IPS-18a (cell line): ENCODE results near the gene MAPK8IP2.
A peak's percentile ranks its signal among the peaks of the same experiment; 100 is the strongest.
"Not testable (repeated sequence)": the region's sequence is repeated elsewhere in the genome, so short reads cannot be mapped to it uniquely, and the experiment has no call there.

ENCODE experiments used
- H3K27ac ChIP-seq: one replicate; pipeline ENCODE4 v1.5.1; 2013; ENCODE audit warnings: low read length
- H3K27me3 ChIP-seq: one replicate; pipeline ENCODE4 v1.6.1; 2013; ENCODE audit warnings: mild to moderate bottlenecking, low read length; ENCODE audit not compliant: control insufficient read depth, insufficient read depth
- H3K36me3 ChIP-seq: one replicate; pipeline ENCODE4 v1.6.1; 2013; ENCODE audit warnings: low read depth, low read length; ENCODE audit not compliant: control insufficient read depth
- H3K4me1 ChIP-seq: one replicate; pipeline ENCODE4 v1.6.1; 2013; ENCODE audit warnings: low read depth, low read length; ENCODE audit not compliant: control insufficient read depth
- H3K4me3 ChIP-seq: one replicate; pipeline ENCODE4 v1.5.1; 2013; ENCODE audit warnings: low read length
- H3K9ac ChIP-seq: one replicate; pipeline ENCODE4 v1.6.1; 2013; ENCODE audit warnings: mild to moderate bottlenecking, low read length, moderate library complexity
- H3K9me3 ChIP-seq: one replicate; pipeline ENCODE4 v1.6.1; 2013; ENCODE audit warnings: low read depth, low read length; ENCODE audit not compliant: control insufficient read depth

MAPK8IP2 gene

GRCh38 chr22:50610041-50610451, 9.5 kb downstream of the MAPK8IP2 start:
- Histone ChIP-seq H3K36me3 (no peaks in the 10 kb centered on the region), H3K27ac (no peak overlapping the region), H3K9ac (no peak overlapping the region), H3K4me3 (no peak overlapping the region), H3K27me3 (peaks cover 8% of the 10 kb centered on the region), H3K4me1 (no peaks in the 10 kb centered on the region), H3K9me3 (no peaks in the 10 kb centered on the region)

DNA sequence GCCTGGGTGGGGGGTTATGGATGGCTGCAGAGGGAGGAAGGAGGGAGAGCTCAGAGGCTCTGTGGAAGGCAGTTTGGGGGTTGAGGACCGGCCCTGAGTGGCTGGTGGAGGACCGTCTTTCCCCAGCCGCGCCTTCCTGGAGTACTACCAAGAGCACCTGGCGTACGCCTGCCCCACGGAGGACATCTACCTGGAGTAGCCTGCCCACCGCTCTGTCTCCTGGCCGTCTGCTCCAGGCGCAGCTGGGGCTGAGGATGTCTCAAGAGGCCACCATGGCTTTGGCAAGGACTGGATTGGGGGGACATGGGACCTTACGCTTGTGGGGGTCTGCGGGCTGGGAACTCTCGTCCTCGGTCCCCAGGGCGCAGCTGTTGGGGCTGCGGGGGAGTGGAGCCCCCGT, 10.0 kb downstream of the MAPK8IP2 start:
- peaks cover 8% of the 10 kb centered on the region for H3K27me3 ChIP-seq

GRCh38 chr22:50611341-50612060, 10.9 kb downstream of the MAPK8IP2 start:
- Histone ChIP-seq H3K9ac (no peak overlapping the region), H3K36me3 (no peaks in the 10 kb centered on the region), H3K4me1 (no peaks in the 10 kb centered on the region), H3K27me3 (peaks cover 8% of the 10 kb centered on the region), H3K27ac (no peak overlapping the region), H3K4me3 (no peak overlapping the region), H3K9me3 (no peaks in the 10 kb centered on the region)

More for the DNA sequence above, 10.0 kb downstream of the MAPK8IP2 start:
- H3K4me3 ChIP-seq = no peak overlapping the region
- H3K4me1 ChIP-seq = no peaks in the 10 kb centered on the region
- no peak overlapping the region for H3K27ac ChIP-seq
- no peaks in the 10 kb centered on the region for H3K9me3 ChIP-seq
- no peak overlapping the region for H3K9ac ChIP-seq
- no peaks in the 10 kb centered on the region for H3K36me3 ChIP-seq

- Histone ChIP-seq H3K4me3 (no peak overlapping the region), H3K27me3 (peaks cover 8% of the 10 kb centered on the region), H3K9ac (no peak overlapping the region), H3K36me3 (no peaks in the 10 kb centered on the region), H3K27ac (no peak overlapping the region), H3K9me3 (no peaks in the 10 kb centered on the region), H3K4me1 (no peaks in the 10 kb centered on the region)
Measured at GRCh38 chr22:50612168-50612527, 11.6 kb downstream of the MAPK8IP2 start.

- no peaks in the 10 kb centered on the region for H3K36me3 ChIP-seq
- no peak overlapping the region for H3K27ac ChIP-seq
- H3K9me3 ChIP-seq = no peaks in the 10 kb centered on the region
- H3K4me3 ChIP-seq = no peak overlapping the region
- H3K4me1 ChIP-seq = no peaks in the 10 kb centered on the region
- H3K9ac ChIP-seq = no peak overlapping the region
- peaks cover 8% of the 10 kb centered on the region for H3K27me3 ChIP-seq
Measured at GRCh38 chr22:50612528-50613221, 12.1 kb downstream of the MAPK8IP2 start.

DNA sequence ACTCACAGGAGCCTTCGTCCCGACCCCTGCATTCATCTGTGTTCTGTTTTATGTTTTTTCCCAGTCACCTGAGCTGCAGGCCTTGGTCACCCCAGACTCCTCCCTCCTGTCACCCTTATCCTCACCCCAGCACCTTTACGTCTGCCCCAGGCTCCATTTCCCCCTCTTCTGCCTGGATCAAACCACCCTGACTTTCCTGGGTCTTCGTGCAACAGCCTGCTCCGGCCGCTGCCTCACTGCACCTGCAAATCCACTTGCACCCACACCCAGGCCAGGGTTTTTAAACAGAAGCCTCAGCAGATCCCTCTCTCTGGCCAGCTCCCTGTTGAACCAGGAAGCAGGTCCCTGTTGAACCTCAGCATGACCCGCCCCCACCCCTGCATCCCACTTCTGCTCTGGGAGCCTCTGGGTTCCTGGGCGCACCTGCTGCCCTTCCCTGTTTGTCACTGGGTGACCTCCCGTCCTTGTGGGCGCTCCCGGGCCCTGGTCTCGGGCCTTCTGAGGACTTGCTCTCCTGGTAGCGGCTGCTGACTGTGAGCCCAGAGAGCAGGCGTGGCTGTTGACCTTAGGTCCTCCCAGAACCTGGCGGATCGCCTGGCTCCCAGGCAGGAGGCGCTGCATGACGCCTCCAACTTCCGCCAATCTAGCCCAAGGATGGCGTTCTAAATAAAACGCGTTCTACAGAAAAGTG, 12.8 kb downstream of the MAPK8IP2 start:
- H3K9me3 ChIP-seq = no peaks in the 10 kb centered on the region
- H3K9ac ChIP-seq = no peak overlapping the region
- peaks cover 8% of the 10 kb centered on the region for H3K27me3 ChIP-seq
- no peak overlapping the region for H3K27ac ChIP-seq
- no peaks in the 10 kb centered on the region for H3K4me1 ChIP-seq
- no peaks in the 10 kb centered on the region for H3K36me3 ChIP-seq
- no peak overlapping the region for H3K4me3 ChIP-seq

DNA sequence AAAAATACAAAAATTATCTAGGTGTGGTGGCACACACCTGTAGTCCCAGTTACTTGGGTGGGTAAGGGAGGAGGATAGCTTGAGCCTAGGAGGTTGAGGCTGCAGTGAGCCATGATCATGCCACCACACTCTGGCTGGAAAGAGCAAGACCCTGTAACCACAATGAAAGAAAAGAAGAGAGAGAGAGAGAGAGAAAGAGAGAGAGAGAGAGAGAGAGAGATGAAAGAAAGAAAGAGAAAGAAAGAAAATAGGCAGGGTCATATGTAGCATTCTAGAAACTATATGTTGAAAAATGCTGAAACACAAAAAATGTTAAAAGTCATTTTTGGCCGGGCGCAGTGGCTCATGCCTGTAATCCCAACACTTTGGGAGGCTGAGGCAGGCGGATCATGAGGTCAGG, 13.7 kb downstream of the MAPK8IP2 start:
- H3K9me3 ChIP-seq, H3K4me3 ChIP-seq, H3K4me1 ChIP-seq, H3K36me3 ChIP-seq, H3K27ac ChIP-seq, H3K27me3 ChIP-seq, H3K9ac ChIP-seq: not testable (repeated sequence)

DNA sequence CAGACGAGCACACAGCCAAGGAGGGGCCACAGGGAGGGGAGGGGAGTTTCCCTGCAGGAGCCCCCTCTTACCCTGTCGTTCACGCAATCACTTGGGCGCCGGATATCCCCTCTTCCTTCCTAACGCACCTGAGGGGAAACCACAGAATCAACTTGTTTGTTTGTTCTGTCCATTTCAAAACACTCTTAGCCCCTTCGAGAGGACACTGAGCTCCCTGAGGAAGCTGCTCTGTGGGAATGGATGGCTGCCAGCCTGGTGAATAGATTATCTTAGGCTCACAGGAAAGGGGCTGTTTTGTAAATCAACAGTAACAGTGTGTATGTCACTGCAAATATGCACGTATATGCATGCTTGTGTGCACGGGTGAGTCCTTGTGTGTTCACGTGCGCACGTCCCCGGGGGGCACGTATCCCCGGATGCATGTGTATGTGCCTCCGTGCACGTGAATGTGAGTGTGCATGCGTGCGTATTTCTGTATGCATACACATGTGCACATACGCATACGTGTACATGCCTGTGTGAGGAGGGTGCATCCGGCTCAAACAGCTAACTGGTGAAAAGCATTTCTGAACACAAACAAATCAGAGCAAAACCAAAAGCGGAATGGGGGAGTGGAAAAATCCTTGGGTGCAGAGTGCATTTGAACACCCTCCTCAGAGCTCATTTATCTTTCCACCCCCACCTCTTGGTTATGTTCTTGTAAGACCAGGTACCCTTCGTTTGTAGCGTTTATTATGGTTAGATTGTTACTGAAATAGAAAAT, 20.2 kb downstream of the MAPK8IP2 start:
- H3K4me3 ChIP-seq = peak overlapping the region; percentile 46
- H3K4me1 ChIP-seq = no peaks in the 10 kb centered on the region
- no peaks in the 10 kb centered on the region for H3K36me3 ChIP-seq
- H3K27ac ChIP-seq = no peak overlapping the region
- H3K9me3 ChIP-seq = no peaks in the 10 kb centered on the region
- H3K27me3 ChIP-seq = peaks cover 12% of the 10 kb centered on the region
- no peak overlapping the region for H3K9ac ChIP-seq

- H3K4me1 ChIP-seq = no peaks in the 10 kb centered on the region
- H3K4me3 ChIP-seq = no peak overlapping the region
- no peaks in the 10 kb centered on the region for H3K9me3 ChIP-seq
Measured at GRCh38 chr22:50621356-50621880, 20.8 kb downstream of the MAPK8IP2 start.

DNA sequence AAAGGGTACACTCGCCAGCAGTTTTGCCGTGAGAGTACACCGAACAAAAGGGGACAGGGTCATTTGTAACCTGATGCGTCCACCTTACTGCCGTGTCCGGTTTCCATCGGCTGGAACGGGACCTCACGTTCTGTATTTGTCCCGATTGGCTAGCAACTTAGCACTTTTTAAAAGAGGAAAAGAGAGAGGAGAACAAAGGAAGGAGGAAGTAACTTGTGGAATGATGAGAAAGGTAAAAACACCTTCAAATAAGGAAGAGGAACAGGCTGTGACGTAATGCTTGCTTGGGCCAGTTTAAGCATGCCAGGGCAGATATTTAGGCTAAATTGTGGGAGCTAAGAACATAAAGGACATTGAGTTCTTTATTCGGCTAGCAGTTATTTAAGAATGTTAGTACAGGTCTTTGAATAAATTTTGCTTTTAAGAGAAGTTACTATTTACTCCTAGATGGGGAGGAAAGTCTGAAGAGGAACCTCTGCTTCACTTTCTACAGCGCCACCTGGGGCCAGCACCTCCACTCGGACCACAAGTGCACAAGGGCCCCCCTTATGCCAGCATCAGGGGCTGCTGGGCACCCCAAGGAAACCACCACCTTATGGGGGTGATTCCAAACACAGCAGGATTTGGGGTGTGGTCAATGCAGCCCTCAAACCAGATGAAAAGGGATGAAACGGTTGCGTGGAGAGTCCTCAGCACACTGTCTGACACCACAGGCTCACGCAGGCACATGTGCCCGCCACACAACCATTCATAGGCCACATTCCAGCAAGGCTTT, 21.5 kb downstream of the MAPK8IP2 start:
- Histone ChIP-seq H3K4me3 (no peak overlapping the region), H3K36me3 (no peaks in the 10 kb centered on the region), H3K9ac (no peak overlapping the region), H3K9me3 (no peaks in the 10 kb centered on the region), H3K27ac (no peak overlapping the region), H3K27me3 (peaks cover 12% of the 10 kb centered on the region), H3K4me1 (no peaks in the 10 kb centered on the region)

More at GRCh38 chr22:50621356-50621880, 20.8 kb downstream of the MAPK8IP2 start:
- no peak overlapping the region for H3K9ac ChIP-seq
- H3K36me3 ChIP-seq = no peaks in the 10 kb centered on the region
- no peak overlapping the region for H3K27ac ChIP-seq
- peaks cover 12% of the 10 kb centered on the region for H3K27me3 ChIP-seq
